ENCODE results near the gene LYPD5. TPM values are rescaled to one million over a fixed set of nuclear protein-coding genes. Genes with fewer than 3 reads are reported as not detected.

Gene LYPD5
- total RNA-seq, 1 donor from 2014 or later, result not detected

GRCh38 chr19:43804432-43804831 is 2.2 kb upstream of the LYPD5 start:
- DNase-seq (ENCODE audit: low read depth), result no peak
- TF ChIP-seq CTCF (conservative IDR thresholded peaks at IDR 0.05; ENCODE audit: low read depth, low read length), result no peak
- H3K4me3 ChIP-seq (ENCODE audit: low read depth, low read length), result no peak overlapping the region

- DNase-seq (ENCODE audit: low read depth), result no peak
- no peak overlapping the region for H3K4me3 ChIP-seq (ENCODE audit: low read depth, low read length)
Observed at GRCh38 chr19:43799502-43800142, 2.6 kb downstream of the LYPD5 start.

GRCh38 chr19:43798546-43799409 is 3.5 kb downstream of the LYPD5 start:
- no peak for DNase-seq (ENCODE audit: low read depth)
- no peak for TF ChIP-seq CTCF (conservative IDR thresholded peaks at IDR 0.05; ENCODE audit: low read depth, low read length)

More at GRCh38 chr19:43799502-43800142, 2.6 kb downstream of the LYPD5 start:
- no peak for TF ChIP-seq CTCF (conservative IDR thresholded peaks at IDR 0.05; ENCODE audit: low read depth, low read length)

GRCh38 chr19:43798026-43798545 is 4.2 kb downstream of the LYPD5 start:
- TF ChIP-seq CTCF (conservative IDR thresholded peaks at IDR 0.05; ENCODE audit: low read depth, low read length), result no peak
- DNase-seq (ENCODE audit: low read depth), result no peak
- peak overlapping the region; percentile 50 for H3K4me3 ChIP-seq (ENCODE audit: low read depth, low read length)

More at GRCh38 chr19:43798546-43799409, 3.5 kb downstream of the LYPD5 start:
- H3K4me3 ChIP-seq (ENCODE audit: low read depth, low read length), result peak overlapping the region; percentile 50

GRCh38 chr19:43797556-43797955 is 4.7 kb downstream of the LYPD5 start:
- no peak overlapping the region for H3K4me3 ChIP-seq (ENCODE audit: low read depth, low read length)
- TF ChIP-seq CTCF (conservative IDR thresholded peaks at IDR 0.05; ENCODE audit: low read depth, low read length), result no peak
- no peak for DNase-seq (ENCODE audit: low read depth)

- no peak for DNase-seq (ENCODE audit: low read depth)
- no peak for TF ChIP-seq CTCF (conservative IDR thresholded peaks at IDR 0.05; ENCODE audit: low read depth, low read length)
- H3K4me3 ChIP-seq (ENCODE audit: low read depth, low read length), result no peak overlapping the region
Observed at GRCh38 chr19:43797118-43797517, 5.1 kb downstream of the LYPD5 start.
